Activated CD8-positive, alpha-beta memory T cell treated with anti-CD3 and anti-CD28 coated beads for 36 hours (primary cell): ENCODE results near the gene NCR1. TPM values are rescaled to one million over a fixed set of nuclear protein-coding genes. Genes with fewer than 3 reads are reported as not detected.
"Not testable (repeated sequence)": the region's sequence is repeated elsewhere in the genome, so short reads cannot be mapped to it uniquely, and the experiment has no call there.

Experiments
- CTCF ChIA-PET: fragments of 350-600 bp; sonication (Branson Sonifier 250); formaldehyde crosslinking; loops from one replicate; lab custom pipeline; 2021; ENCODE audit warnings: antibody characterized with exemption; lab: Charles Lee
- POLR2A ChIA-PET: fragments of 350-600 bp; sonication (Branson Sonifier 250); formaldehyde crosslinking; loops from one replicate; lab custom pipeline; 2021; ENCODE audit warnings: antibody characterized with exemption; lab: Charles Lee
- total RNA-seq, 2 experiments: library from RNA; stranded (reverse); gene quantifications; one replicate each; pipeline ENCODE4 v1.2.3, GENCODE V29; 2021

Gene NCR1, protein sequence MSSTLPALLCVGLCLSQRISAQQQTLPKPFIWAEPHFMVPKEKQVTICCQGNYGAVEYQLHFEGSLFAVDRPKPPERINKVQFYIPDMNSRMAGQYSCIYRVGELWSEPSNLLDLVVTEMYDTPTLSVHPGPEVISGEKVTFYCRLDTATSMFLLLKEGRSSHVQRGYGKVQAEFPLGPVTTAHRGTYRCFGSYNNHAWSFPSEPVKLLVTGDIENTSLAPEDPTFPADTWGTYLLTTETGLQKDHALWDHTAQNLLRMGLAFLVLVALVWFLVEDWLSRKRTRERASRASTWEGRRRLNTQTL
- under 1 TPM; 0.38 to 0.44 TPM for total RNA-seq

DNA sequence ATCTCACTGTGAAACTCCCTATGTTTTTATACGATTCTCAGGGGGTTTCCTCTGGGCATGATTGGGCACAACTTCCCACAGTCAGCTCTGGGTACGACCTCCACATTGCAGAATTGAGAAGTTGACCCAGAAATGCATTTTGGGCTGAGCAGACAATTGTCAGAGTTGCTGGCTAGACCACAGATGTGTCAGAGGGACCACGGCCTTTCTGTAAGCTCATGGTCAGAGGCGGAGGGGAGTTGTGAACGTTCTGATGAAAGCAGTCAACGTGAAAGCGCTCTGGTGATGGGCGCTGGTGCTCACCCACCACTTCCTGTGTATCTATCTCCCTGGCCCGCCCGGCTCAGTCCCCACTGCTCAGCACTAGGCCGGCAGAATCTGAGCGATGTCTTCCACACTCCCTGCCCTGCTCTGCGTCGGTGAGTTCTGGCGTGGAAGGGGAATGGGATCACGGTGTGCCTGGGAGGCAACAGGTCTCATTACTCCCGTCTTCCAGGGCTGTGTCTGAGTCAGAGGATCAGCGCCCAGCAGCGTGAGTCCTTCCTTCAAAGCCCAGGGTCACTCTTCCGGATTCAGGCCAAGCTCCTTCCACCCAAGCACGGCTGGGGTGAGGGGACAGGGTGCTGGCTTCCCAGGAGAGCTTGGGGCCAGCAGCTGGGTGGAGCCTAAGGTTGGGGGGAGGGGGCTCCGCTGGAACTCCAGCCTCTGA lies at the start of gene NCR1:
NCR1 (plus strand) TSS at position 346 of the 709 bp plus-strand sequence; CDS start at position 386, 40 bp downstream.
- POLR2A ChIA-PET = no interaction called here
- CTCF ChIA-PET = no interaction called here

DNA sequence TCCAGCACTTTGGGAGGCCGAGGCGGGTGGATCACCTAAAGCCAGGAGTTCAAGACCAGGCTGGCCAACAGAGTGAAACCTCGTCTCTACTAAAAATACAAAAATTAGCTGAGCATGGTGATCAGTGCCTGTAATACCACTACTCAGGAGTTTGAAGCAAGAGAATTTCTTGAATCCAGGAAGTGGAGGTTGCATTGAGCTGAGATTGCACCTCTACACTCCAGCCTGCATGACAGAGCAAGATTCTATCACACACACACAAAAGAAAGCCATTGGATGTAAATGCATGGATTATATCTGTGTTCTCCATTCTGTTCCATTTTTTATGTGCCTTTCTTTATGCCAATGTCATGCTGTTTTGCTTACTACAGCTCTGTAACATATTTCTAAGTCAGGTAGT lies 47.5 kb upstream of the NCR1 start:
- CTCF ChIA-PET, POLR2A ChIA-PET: not testable (repeated sequence)

DNA sequence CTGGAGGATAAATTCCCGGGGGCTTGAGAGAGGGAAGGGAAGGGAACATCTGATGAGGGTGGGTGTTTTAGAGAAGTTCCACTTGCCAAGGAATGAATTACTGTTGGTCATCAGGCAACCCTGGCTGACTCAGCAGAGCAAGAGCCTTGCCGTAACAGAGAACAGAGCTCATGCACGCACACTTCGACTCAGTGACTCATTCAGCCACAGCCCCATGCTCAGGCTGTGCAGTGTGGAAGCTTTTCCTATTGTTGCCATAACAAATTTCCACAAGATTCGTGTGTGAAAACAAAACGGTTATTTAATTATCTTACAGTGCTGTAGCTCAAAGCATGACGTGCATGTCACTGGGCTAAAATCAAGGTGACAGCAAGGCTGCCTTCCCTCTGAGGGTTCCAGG lies 46.5 kb upstream of the NCR1 start:
- POLR2A ChIA-PET, CTCF ChIA-PET: not testable (repeated sequence)

DNA sequence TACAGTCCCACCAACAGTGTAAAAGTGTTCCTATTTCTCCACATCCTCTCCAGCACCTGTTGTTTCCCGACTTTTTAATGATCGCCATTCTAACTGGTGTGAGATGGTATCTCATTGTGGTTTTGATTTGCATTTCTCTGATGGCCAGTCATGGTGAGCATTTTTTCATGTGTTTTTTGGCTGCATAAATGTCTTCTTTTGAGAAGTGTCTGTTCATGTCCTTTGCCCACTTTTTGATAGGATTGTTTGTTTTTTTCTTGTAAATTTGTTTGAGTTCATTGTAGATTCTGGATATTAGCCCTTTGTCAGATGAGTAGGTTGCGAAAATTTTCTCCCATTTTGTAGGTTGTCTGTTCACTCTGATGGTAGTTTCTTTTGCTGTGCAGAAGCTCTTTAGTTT lies 42.5 kb upstream of the NCR1 start:
- CTCF ChIA-PET, POLR2A ChIA-PET: not testable (repeated sequence)

DNA sequence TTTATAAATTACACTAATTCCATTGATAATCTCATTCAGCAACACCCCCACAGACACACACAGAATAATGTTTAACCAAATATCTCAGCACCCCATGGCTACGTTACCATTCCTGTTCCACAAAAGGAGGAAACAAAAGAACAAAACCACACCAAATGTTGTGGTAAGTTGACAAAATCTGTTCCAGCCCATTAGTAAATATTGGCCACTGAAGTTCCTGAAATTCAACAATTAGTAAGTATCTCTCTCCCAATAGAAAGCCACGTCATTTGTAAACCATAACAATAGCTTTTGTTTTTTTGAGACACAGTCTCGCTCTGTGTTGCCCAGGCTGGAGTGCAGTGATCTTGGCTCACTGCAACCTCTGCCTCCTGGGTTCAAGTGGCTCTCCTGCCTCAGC lies 34.3 kb upstream of the NCR1 start:
- ChIA-PET POLR2A (no interaction called here), CTCF (interaction anchor here (0.6 kb wide), 1 partner anchor 333 kb away, joined by 3 read pairs; no protein-coding TSS in a partner anchor)

DNA sequence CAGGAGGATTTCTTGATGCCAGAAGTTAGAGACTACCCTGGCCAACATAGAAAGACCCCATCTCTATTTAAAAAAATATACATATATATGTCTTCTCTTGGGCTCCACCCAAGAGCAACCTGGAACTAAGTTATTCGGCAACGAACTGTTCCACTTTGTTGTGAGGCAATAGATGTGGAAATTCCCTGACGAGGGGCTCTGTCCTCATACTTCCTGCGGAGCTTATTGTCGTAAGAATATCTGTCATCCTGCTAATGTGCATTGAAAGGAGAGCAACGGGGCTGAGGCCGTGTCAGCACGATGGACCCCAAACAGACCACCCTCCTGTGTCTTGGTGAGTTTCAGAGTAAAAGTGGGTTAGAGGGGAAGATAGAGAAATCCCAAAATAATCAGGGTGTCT lies 32.0 kb upstream of the NCR1 start, which contains the start of gene FCAR:
FCAR (plus strand) TSS at position 246 of the 400 bp plus-strand sequence; CDS start at position 301, 55 bp downstream.
- ChIA-PET CTCF (no interaction called here), POLR2A (no interaction called here)

DNA sequence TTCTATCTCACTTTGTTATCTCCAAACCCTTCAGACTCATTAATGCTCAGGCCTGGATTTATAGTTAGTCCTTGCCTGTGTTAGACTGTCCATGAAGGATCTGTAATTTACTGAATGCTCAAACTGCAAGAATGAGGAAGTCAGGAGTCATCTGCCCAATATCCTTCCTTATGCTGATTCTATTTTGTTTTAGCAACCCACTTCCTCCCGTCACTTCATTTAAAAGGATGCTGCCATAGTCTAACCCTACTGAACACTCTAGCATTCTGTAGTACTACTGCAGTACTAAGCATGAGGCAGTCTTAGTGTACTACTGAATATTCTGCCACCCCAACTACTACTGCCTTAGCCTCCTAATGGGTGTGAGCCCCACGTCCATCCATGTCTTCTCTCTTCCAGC lies 30.4 kb upstream of the NCR1 start:
- ChIA-PET CTCF (interaction anchor here (1.3 kb wide), 1 partner anchor 20 kb away, joined by 3 read pairs; no protein-coding TSS in a partner anchor), POLR2A (no interaction called here)

DNA sequence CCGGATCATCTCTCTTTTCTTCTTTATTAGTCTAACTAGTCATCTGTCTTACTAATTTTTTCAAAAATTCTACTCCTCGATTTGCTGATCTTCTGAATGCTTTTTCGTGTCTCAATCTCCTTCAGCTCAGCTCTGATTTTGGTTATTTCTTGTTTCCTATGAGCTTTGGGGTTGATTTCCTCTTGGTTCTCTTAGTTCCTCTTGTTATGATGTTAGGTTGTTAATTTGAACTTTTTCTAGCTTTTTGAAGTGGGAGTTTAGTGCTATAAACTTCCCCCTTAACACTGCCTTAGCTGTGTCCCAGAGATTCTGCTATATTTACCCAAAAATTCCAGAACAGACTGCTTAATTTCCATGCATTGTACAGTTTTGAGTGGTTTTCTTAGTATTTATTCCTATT lies 28.5 kb upstream of the NCR1 start:
- POLR2A ChIA-PET = no interaction called here
- CTCF ChIA-PET = no interaction called here

DNA sequence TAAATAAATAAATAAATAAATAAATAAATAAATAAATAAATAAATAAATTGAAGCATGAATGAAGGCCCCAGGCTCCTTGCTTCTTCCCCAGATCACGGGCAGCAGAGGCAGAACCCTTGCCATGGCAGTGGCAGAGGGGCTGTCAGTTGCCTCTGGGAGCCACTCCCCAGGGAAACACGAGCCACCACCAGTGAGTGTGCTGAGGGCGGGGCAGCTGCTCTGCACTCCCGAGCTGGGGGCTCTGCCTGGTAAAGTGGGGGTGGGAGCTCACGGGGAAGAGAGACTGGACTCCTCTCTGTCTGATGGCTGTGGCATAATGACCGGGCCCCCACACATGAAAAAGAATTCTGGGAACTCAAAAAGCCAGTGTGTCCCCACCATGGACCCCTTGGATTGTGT lies 24.1 kb upstream of the NCR1 start:
- CTCF ChIA-PET = interaction anchor here (0.6 kb wide), 1 partner anchor 56 kb away, joined by 3 read pairs; no protein-coding TSS in a partner anchor
- POLR2A ChIA-PET = no interaction called here

DNA sequence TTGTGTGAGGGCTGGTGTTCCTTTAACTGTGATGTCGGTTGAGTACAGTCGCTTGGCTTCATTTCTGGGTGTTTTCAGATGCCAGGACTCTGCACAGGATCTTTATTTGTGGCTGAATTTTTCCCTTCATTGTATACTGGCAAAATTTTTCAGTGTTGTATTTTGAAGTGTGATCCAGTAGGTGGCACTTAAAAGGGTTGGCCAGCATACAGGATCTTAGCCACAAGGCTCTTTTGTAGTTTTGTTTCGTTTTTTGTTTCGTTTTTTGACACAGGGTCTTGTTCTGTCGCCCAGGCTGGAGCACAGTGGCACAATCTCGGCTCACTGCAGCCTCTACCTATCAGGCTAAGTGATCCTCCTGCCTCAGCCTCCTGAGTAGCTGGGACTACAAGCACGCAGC lies 23.2 kb upstream of the NCR1 start:
- ChIA-PET CTCF (no interaction called here), POLR2A (no interaction called here)

DNA sequence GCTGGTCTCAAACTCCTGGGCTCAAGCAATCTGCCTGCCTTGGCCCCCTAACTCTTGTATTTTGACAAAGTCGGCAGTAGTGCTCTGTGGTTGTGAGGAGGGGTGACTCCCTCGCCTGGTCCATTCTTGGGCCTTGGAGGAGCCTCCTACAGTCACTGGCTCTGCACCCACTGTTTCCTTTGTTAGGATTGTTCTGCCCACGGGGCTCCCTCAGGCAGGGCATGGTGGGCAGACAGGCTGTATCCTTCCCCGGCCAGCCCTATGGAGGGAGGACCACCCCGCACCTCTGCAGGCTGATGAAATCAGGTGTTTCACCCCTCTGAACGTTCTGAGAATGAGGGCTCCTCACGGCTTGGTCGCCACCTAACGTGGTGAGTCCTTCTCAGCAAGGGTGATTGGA lies 22.7 kb upstream of the NCR1 start:
- CTCF ChIA-PET = no interaction called here
- POLR2A ChIA-PET = no interaction called here

DNA sequence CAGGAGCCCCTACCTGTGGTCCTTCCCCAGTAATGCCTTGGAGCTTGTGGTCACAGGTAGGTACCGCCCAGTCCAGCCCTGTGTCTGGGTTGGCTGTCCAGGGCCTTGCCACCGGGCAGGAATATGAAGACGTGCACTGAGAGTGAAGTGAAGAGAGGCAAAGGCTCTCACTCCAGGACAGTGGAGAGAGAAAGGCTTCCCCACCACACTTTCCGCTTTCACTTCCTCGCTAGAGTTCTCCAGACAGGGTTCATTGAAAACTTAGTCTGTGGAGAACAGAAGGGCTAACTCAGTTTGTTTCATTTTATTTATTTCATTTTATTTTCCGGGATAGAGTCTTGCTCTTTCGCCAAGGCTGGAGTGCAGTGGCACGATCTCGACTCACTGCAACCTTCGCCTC lies 17.7 kb upstream of the NCR1 start:
- ChIA-PET CTCF (no interaction called here), POLR2A (no interaction called here)

DNA sequence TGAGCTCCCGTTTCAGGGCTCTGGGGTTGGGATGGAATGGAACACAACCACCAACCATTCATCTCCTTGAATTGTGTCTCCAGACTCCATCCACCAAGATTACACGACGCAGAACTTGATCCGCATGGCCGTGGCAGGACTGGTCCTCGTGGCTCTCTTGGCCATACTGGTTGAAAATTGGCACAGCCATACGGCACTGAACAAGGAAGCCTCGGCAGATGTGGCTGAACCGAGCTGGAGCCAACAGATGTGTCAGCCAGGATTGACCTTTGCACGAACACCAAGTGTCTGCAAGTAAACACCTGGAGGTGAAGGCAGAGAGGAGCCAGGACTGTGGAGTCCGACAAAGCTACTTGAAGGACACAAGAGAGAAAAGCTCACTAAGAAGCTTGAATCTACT lies 16.4 kb upstream of the NCR1 start:
- ChIA-PET CTCF (no interaction called here), POLR2A (no interaction called here)

DNA sequence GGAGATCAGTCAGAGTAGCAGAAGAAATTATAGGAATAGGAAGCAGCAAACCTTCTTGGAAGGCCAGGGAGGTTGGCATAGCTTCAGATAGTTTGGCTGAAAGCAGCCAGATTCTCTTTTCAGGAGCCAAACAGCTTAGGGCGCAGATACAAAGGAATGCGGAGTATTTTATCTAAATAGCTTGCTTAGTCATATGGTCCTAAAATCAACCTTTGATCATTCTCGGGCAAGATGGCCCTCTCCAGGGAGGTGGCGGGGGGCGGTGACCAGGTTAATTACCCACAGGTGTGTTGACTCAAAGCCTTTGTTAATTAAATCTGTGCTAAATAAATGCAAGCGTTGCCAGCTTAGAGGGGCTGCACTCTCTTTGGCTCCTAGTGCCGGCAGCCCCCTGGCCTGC lies 12.5 kb upstream of the NCR1 start:
- ChIA-PET CTCF (no interaction called here), POLR2A (no interaction called here)

DNA sequence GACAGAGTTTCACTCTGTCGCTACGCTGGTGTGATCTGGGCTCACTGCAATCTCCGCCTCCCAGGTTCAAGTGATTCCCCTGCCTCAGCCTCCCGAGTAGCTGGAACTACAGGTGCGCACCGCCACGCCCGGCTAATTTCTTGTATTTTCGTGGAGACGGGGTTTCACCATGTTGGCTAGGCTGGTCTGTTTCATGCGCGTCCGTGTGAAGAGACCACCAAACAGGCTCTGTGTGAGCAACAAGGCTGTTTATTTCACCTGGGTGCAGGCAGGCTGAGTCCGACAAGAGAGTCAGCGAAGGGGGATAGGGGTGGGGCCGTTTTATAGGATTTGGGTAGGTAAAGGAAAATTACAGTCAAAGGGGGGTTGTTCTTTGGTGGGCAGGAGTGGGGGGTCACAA lies 11.8 kb upstream of the NCR1 start:
- CTCF ChIA-PET, POLR2A ChIA-PET: not testable (repeated sequence)

DNA sequence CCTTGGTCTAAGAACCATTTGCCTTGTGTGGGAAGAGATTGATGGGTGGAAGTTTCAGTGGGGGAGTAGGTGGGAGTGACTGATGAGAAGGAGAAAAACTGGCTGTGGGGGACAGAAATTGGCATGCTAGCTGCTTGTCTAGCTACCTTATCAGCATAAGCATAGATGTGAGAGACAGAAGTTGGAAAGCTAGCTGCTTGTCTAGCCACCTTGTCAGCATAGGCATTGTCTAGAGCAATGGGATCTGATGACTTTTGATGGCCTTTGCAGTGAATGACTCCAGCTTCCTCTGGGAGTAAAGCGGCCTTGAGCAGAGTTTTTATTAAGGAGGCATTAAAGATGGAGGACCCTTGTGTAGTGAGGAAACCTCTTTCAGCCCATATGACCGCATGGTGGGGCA lies 9.9 kb upstream of the NCR1 start:
- POLR2A ChIA-PET = no interaction called here
- CTCF ChIA-PET = no interaction called here

DNA sequence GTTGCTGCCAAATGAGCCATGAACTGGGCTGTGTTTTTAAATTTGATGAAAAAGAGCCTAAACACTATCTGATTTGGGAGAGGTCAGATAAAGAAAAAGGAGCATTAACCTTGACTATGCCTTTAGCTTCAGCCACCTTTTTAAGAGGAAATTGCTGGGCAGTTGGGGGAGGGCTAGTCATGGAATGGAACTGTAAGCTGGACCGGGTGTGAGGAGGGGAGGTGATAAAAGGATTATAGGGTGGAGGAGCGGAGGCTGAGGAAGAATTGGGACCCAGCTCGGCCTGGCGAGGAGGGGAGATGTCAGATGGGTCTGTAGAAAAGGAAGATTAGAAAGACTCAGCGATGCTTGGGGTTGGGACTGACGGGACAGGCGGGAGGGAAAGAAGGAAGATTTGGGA lies 7.3 kb upstream of the NCR1 start:
- POLR2A ChIA-PET, CTCF ChIA-PET: not testable (repeated sequence)

DNA sequence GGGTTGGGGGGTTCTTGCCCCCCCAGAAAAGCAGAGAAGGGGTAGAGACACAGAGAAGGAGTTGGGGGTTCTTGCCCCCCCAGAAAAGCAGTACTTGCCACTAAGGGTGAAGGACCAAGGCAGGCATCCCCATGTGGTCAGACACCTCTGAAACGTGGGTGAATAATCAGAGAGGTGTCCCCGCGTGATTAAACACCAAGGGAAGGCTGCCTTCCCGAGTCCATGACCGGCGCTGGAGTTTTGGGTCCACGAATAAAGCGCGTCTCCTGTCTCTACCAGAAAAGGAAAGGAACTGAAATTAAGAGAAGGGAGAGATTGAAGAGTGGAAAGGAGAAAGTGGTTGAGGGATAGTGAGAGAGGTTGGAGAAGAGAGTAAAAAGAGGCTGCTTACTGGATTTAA lies 6.3 kb upstream of the NCR1 start:
- CTCF ChIA-PET, POLR2A ChIA-PET: not testable (repeated sequence)

DNA sequence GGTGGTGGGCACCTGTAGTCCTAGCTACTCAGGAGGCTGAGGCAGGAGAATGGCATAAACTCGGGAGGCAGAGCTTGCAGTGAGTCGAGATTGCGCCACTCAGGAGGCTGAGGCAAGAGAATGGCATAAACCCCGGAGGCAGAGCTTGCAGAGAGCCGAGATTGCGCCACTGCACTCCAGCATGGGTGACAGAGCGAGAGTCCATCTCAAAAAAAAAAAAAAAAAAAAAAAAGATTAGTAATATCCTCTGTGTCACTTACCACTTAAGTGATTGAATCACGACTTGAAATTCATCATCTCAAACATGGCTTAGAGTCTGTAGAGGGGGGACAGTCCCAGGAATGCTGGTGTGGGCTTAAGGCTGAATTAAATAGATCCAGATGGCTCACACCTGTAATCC lies 4.8 kb upstream of the NCR1 start:
- POLR2A ChIA-PET, CTCF ChIA-PET: not testable (repeated sequence)

DNA sequence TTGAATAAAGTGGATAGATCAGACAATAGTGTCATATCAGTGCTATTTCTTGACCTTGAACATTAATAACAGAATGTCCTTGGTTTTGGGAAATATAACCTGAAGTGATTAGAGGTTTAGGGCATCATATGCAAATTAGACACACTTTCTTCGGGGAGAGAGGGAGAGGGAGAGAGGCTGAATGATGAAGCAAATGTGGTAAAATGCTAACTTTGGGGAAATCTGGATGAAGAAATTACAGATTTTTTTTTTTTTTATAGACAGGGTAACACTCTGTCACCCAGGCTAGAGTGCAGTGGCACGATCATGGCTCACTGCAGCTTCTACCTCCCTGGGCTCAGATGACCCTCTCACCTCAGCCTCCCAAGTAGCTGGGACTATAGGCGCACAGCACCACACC lies 3.9 kb upstream of the NCR1 start:
- ChIA-PET POLR2A (no interaction called here), CTCF (no interaction called here)

DNA sequence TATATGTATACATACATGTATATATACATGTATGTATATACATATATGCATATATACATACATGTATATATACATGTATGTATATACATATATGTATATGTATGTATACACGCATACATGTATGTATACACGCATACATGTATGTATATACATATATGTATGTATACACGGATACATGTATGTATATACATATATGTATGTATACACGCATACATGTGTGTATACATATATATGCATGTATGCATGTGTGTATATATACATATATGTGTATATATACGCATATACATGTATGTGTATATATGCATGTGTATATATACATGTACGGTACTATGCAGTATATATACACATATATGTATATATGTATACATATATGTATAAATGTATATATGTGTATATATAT lies 2.6 kb upstream of the NCR1 start:
- POLR2A ChIA-PET = no interaction called here
- CTCF ChIA-PET = no interaction called here
